Medulla oblongata (tissue), 1 donor: ENCODE measurements around the gene NOS3.
A peak's percentile ranks its signal among the peaks of the same experiment; 100 is the strongest.
"Not testable (repeated sequence)": the region's sequence is repeated elsewhere in the genome, so short reads cannot be mapped to it uniquely, and the experiment has no call there.

Experiments
- DNase-seq: peaks from one replicate; pipeline ENCODE4 v3.0.0-alpha.2; 2015; ENCODE audit errors: extremely low spot score

NOS3 gene

DNA sequence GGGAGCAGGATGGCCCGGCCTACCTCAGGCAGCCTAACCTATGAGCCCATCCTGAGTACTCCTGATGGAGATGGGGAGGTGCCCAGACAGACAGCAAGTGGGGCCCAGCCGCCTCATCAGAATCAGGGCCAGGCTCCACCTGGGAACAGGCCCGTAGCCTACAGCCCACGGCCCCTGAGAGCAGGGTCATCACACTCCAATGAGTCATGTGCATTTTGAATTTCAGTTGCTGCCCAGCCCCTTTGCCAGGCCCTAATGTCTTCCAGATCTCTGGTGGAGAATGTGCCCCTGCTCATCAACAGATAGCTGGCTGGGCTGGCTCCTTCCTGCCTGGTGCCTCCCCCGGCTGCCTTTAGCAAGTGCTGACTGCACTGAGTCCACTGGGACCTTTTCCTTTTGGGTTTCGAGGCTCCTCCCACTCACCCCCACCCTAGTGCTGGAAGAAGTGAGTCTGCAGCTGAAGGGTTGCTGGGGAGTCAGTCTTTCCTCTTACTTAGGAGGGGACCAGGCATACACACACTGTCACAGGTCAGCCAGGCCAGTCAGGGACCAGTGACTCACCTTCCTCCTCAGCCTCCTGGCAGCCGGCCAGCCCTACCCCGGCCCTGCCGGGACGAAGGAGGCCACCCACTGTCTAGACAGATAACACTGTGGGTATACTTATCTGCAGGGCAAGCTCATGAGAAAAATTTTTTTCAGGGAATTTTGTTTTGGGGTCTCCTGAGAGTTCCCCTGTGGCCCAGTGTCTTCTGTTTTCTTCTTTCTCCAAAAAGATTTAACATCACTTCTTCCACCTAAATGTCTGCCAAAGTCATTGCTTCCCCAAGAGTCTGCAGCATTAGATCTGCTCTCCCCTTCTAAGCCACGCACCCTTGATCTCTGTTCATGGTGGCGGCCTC, 48.4 kb downstream of the NOS3 start:
- DNase-seq: no peak

DNA sequence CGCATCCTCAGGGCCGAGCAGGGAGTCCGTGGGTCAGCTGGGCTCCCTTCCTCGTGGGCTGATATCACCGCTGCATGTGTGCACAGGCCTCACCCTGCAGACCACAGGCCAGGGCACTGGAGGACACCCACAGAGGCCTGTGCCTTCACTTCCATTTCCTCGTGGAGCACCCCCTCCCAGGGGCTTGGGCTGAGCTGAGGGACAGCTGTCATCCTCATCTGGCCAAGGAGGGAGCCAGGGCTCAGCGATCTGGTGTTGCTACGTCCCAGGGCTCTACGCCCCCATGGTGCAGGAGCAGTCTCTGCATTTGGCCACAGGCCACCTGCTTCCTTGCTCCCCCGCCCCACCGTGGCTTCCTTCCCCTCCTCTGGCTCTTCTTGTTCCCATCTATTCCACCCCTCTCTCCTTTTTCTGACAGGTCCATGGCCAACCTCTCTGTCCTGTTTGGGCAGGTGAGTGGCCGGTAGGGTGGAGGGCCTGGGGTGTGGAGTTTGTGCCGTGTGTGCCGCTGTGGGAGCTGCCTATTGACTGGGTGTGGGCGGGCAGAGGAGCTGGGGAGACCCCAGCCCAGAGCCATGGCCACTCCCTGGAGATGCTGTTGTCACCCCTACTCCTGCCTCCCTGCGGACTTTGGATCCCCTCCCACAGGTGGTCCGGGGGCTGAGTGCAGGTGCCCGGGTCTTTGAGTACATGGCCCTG, 49.2 kb downstream of the NOS3 start:
- DNase-seq: no peak

DNA sequence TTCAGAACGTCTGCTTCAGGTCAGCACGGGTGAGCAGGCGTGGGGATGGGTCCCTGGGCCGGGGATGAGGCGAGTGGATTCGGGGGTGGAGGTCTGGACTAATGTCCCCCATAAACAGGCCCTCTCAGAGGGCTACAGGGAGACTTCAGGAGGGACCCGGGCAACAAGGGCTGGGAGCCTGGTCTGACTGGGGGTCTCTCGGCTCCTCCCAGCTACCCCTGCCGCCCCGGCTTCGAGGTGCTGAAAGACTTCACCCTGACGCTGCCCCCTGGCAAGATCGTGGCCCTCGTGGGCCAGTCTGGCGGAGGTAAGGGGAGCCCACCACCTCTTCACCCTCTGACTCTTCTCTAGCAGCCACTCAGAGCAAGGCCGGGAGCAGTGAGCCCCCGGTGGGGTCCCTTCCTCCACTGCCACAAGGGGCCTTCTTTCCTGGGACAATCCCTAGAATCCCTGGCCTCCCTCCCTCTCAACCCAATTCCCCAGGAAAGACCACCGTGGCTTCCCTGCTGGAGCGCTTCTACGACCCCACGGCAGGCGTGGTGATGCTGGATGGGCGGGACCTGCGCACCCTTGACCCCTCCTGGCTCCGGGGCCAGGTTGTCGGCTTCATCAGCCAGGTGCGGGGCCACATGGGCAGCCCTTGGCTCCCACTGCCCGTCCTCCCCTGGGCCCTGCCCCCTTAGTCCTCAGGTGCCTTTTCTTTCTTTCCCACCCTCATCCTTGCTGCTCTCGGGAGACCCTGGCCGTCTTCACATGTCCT, 50.0 kb downstream of the NOS3 start:
- DNase-seq: no peak

DNA sequence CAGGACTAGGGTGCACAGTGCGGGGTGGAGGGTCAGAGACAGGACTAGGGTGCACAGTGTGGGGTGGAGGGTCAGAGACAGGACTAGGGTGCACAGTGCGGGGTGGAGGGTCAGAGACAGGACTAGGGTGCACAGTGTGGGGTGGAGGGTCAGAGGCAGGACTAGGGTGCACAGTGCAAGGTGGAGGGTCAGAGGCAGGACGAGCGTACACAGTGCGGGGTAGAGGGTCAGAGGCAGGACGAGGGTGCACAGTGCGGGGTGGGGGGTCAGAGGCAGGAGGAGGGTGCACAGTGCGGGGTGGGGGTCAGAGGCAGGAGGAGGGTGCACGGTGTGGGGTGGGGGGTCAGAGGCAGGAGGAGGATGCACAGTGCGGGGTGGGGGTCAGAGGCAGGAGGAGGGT, 52.6 kb downstream of the NOS3 start:
- DNase-seq: not testable (repeated sequence)

DNA sequence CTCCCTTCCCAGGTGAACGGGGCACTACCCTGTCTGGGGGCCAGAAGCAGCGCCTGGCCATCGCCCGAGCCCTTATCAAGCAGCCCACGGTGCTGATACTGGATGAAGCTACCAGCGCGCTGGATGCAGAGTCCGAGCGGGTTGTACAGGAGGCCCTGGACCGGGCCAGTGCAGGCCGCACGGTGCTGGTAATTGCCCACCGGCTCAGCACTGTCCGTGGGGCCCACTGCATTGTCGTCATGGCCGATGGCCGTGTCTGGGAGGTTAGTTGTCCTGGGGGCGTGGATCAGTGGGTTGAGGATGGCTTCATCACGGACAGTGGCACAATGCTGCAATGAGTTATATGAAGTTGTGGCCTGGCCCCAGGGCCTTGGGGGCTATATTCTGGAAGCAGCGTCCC, 53.1 kb downstream of the NOS3 start:
- no peak for DNase-seq

DNA sequence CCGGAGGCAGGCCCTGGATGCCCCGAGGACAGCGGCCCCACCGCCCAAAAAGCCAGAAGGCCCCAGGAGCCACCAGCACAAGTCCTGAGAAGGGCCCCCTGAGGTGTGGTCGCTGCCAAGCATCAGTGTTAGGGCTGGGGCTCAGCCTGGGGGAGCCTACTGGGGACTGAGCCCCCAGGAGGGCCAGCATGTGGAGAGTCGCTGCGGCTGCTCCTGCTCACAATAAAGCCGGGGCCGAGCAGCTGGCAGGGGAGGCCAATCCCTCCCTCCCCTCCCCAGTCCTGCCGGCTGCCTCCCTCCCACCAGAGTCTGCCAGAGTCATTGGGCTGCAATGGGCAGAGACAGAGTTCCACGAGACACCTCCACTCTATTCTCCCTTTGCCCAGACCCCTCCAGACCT, 54.4 kb downstream of the NOS3 start:
- DNase-seq: no peak

DNA sequence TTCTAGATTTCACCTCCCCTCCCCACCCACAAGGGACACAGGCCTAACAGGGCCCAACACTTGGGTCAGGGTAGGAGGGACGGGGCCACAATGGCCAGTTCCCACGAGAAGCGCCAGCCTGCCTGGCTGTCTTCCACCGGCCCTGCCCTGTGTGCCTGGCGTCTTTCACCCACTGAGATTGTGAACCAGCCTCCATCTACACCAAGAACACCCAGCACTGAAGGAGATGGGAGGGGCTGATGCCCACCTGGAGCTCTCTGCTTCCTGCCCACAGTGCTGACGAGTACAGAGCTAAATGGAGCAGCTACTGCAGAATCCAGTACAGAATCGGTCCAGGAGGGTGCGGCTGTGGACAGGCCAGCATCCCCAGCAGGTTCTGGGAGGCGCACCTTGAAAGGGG, 55.1 kb downstream of the NOS3 start:
- DNase-seq: no peak

DNA sequence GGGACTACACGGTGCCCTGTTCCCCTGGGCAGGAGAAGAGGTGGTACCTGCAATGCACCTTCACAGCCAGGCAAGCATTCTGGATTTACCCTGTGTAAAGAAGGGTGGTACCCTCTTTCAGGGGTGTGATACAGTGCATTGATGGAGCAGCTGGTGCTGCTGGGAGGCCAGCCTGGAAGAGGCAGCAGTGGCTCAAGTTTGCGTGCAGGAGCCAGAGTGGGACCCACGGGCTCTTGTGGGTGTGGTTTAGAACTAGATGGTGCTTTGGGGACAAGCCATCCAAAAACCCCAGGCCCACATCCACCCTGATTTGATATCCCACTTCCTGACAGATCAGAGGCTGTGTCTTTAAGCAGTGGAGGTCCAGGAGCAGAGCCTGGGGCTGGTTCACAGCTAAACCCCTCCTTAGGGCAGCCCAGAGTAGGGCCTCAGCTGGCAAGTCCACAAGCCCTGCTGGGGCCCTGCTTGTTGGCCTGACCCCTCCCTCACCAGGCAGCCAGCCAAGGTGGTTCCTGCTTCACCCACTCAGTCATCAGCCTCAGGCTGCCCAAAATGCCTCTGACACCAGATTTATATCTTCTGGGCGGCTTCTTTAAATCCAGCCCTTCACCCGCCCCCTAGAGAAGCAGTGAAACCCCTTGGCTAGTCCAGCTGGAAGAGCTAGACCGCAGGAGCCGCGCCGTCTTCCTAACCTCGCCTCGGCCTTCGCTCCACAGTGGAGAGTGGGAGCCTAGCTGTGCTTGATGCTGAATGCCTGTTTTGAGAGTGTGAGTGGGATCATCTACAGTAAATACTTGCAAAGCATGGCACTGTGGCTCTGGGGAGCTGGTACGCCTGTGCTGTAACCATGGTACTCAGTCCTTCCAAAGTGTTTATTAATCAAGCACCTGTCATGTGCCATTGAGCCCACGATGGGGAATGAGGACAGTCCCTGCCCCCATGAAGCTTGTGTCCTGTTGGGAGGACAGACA, 56.1 kb downstream of the NOS3 start:
- DNase-seq: no peak

DNA sequence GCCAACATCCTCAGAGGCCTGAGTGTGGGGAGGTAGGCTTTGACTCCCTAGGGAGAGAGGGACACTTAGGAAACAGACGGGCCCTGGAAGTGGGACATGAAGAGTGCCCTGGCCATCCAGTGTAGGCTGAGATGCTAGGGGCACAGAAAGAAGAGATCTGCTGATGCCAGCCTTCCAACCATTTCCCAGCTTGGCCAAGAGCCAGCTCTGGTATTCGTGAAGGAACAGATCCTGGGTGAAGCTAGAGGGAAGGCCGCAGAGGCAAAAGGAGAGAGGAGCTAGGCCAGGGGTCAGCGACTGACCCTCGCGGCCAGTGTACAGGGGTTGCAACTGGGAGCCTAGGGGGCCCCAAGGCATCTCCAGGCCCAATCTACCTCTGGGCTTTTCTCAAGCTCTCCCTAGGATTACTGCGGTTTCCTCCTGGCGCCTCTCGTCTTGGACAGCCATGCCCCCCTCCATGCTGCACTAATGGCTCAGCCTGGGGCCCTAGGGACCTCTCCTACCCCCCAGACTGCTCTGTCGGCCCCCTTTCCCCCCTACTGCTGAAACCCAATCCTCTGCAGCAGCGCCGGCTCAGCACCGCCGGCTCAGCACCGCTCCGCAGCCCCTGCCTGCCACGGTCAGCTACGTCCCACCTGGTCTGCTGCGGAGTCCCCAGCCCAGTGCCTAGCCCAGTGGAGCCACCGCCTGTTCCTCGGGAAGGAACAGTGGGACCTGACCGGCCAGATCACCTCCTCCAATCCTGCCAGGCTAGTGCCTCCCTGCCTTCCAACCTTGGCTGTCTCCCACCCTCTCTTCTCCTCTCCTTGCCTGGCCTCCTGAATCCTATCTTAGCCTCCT, 57.4 kb downstream of the NOS3 start, which contains the start of gene ASIC3:
TSS of gene ASIC3 (plus strand) at position 556 of the 840 bp plus-strand sequence. CDS start 355 bp downstream, outside the sequence.
- no peak for DNase-seq

DNA sequence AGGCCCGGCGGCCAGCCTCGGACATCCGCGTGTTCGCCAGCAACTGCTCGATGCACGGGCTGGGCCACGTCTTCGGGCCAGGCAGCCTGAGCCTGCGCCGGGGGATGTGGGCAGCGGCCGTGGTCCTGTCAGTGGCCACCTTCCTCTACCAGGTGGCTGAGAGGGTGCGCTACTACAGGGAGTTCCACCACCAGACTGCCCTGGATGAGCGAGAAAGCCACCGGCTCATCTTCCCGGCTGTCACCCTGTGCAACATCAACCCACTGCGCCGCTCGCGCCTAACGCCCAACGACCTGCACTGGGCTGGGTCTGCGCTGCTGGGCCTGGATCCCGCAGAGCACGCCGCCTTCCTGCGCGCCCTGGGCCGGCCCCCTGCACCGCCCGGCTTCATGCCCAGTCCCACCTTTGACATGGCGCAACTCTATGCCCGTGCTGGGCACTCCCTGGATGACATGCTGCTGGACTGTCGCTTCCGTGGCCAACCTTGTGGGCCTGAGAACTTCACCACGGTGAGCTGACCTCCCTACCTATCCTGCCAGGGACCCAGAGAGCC, 58.2 kb downstream of the NOS3 start:
- DNase-seq: no peak

DNA sequence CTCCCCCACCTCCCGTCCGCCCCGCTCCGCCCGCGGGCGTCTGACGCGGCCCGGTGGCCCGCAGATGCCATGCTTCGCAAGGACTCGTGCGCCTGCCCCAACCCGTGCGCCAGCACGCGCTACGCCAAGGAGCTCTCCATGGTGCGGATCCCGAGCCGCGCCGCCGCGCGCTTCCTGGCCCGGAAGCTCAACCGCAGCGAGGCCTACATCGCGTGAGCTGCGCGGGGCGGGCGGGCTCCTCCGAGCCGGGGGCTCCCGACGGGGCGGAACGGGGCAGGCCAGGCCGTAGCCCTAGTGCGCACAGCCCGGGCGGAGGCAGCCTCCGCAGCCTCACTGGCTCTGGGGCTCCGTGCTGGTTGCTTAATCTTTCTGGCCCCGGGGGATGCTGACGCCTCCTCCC, 60.3 kb downstream of the NOS3 start:
- DNase-seq: no peak

DNA sequence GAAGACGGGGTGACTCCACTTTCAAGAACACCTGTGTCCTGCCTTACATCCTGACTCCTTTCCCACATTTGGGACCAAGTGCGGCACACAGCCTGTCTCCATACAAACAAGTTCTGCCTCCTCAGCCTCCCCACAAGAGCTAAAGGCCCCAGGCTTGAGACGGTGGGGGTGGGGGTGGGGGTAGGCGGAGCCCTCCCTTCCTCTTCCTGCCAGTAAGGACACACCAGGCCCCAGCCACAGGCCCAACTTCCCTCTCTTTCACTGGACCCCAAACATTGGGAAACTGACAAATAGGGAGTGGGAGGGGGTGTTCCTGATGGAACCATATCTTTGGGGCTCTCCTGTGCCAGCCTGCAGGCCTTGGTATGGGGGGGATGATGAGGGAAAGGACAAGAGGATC, 62.3 kb downstream of the NOS3 start:
- no peak for DNase-seq

DNA sequence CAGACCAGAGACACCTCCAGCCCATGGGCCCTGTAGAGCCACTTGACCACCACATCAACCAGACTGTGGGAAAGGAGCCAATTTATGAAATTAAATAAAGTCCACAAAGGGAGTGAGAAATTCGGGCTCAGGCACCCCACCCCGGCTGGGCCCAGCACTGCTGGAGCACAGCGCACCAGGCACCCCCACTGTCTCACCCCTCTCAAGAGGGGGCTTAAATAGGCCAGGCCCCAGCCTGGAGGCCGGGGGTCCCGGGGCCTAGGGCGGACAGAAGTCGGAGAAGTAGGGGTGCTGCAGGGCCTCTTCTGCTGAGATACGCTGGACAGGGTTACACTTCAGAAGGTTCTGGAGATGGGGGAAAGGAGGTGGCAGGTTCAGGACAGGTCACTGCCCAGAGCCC, 62.9 kb downstream of the NOS3 start:
- no peak for DNase-seq

DNA sequence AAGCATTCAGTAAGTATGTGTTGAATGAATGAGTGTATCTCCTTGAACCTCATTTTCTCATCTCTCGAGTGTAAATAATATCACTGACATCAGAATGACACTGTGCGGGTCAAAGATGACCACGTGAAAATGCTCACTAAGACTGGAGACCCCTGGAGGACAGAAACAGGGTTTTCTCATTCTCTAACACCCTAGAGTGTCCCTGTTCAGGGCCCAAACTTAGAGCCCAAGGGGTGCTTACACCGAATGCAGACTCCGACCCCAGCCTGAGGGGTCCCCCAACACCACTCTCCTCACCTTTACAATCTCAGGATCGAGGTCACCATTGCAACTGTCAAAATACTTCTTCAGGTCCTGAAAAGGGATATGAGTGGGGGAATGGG, 65.5 kb downstream of the NOS3 start:
- DNase-seq: no peak

DNA sequence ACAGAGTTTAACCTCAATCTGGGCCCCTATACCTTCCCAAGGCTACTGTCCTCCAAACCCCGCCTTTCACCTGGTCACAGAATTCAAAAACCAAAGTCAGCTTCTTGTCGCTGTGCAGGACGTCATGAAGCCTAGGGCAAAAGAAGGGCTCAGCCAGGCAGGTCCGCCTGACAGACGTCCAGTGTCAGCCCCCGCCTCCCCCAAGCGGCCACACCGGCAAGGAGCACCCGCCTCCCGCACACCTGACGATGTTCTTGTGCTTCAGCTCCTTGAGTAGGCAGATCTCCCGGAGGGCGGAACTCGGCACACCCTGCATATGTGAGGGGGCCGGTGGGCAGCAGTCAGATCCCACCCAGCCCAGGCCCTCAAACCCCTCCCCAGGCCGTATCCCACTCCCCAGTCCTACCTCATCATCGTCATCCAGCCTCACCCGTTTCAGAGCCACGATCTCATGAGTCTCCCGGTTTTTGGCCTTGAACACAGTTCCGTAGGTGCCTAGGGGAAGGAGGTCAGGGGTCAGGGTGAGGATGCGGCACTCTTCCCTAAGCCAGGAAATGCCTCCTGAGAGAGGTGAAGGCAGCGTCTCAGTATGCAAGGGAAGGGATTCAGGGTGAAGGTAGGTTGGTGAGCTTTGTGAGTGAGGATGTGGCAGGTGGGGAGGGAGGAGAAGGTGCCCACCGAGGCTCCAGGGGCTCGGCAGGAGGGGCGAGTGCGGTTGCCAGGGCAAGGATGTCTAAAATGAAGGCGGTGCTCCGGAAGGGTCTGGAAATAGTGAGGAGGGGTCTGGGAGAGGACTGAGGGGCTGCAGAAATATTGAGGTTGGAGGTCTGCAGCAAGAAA, 66.1 kb downstream of the NOS3 start:
- DNase-seq: no peak

DNA sequence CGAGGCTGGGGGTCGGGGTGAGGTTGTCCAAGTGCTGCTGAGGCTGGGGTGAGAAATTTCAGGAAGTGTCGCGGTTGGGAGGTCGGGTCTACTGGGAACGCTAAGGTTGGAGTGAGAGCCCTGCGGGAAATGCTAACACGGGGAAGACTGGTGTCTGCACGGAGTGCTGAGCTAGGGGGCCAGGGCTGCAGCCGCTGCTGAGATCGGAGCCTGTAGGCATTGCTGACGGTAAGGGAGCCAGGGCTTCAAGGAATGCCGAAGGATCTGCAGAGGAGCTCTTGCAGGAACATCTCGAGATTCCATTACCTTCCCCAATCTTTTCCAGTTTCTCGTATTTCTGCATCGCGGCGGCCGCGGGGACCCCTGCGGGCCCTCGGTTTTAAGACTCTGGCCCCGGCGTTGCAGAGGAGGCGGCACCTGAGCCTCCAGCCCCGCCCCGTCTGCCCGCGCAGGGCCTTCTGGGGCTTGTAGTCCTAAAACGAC, 66.7 kb downstream of the NOS3 start, which contains the start of gene CDK5:
TSS of gene CDK5 (minus strand) at position 392 of the 483 bp plus-strand sequence. CDS start at position 343, 49 bp downstream.
- DNase-seq: no peak

DNA sequence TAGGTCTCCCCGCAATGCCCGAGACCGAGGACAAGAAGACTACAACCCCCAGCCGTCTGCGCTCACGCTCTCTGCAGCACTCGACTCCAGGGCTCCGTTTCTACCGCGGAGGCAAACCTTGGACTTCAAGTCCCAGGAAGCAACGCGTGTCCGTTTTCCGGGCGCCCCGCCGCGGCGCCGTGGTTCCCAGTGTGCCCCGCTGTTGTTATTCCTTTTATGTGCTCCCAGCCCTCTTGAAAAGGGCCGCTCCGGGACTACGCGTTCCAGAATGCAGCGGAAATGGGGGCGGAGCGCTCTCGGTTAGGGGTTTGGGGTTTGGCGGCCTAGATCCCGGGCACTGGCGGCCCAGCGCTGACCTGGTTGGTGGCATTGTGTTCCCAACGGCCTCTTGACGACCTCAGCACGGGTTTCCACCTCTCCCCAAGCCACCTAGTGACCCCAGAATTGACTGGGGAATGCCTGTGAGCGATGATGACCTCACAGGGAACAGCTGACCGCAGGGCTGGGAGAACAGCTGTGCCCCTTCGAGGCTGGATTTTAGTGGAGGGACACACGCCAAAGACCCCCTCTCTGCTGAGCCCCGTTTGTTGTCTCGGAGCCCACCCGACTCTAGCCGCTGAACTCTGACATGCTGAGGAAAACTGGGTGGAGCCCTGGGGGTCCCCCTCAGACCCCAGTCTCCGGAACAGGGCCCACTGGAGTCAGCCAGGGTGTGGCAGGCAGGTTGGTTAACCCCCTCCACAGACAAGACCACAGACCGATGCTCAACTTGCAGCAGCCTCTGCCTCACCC, 67.4 kb downstream of the NOS3 start:
- peak; percentile 100 for DNase-seq
